Renal pelvis (tissue), 4 donors: ENCODE results near the gene RASAL2. TPM values are rescaled to one million over a fixed set of nuclear protein-coding genes. Genes with fewer than 3 reads are reported as not detected.
"Not testable (repeated sequence)": the region's sequence is repeated elsewhere in the genome, so short reads cannot be mapped to it uniquely, and the experiment has no call there.

Experiments used
- DNase-seq: peaks from one replicate; pipeline ENCODE4 v3.0.0-alpha.2; 2013
- polyA plus RNA-seq, 3 donors: library from polyadenylated mRNA; unstranded; fragments of 120-200 nt; gene quantifications; one replicate each; pipeline ENCODE4 v1.2.1, GENCODE V29; 2013; ENCODE audit not compliant: insufficient read length in 3 of 3

RASAL2 gene
- polyA plus RNA-seq, 3 donors = 18.1 to 22.6 (median 22.4) TPM

GRCh38 chr1:178489399-178489798 is 395.5 kb downstream of the RASAL2 start:
- no peak for DNase-seq

- DNase-seq = no peak
Measured at GRCh38 chr1:178490136-178490535, 396.2 kb downstream of the RASAL2 start.

- DNase-seq = no peak
Measured at GRCh38 chr1:178490967-178491366, 397.1 kb downstream of the RASAL2 start.

- no peak for DNase-seq
Measured at GRCh38 chr1:178491721-178492120, 397.8 kb downstream of the RASAL2 start.

- no peak for DNase-seq
Measured at GRCh38 chr1:178492341-178492740, 398.4 kb downstream of the RASAL2 start.

- no peak for DNase-seq
Measured at GRCh38 chr1:178493301-178493741, 399.4 kb downstream of the RASAL2 start.

GRCh38 chr1:178494569-178494971 is 400.7 kb downstream of the RASAL2 start:
- DNase-seq = no peak

GRCh38 chr1:178495158-178495557 is 401.3 kb downstream of the RASAL2 start:
- DNase-seq = no peak

- DNase-seq = no peak
Measured at GRCh38 chr1:178495741-178496409, 402.0 kb downstream of the RASAL2 start.

GRCh38 chr1:178496410-178497135 is 402.7 kb downstream of the RASAL2 start, which contains the start of gene CLEC20A:
TSS of gene CLEC20A (minus strand) at chr1:178496964. CDS start at chr1:178496939, 25 bp downstream.
- DNase-seq = no peak

GRCh38 chr1:178497903-178498478 is 404.1 kb downstream of the RASAL2 start:
- DNase-seq = no peak

- no peak for DNase-seq
Measured at GRCh38 chr1:178498896-178499675, 405.2 kb downstream of the RASAL2 start.

- no peak for DNase-seq
Measured at GRCh38 chr1:178500091-178500770, 406.3 kb downstream of the RASAL2 start.

GRCh38 chr1:178500936-178501554 is 407.1 kb downstream of the RASAL2 start:
- no peak for DNase-seq

- peak; percentile 64 for DNase-seq
Measured at GRCh38 chr1:178501705-178502329, 407.9 kb downstream of the RASAL2 start.

GRCh38 chr1:178502330-178502714 is 408.4 kb downstream of the RASAL2 start:
- DNase-seq = no peak

- DNase-seq = no peak
Measured at GRCh38 chr1:178502856-178503255, 409.0 kb downstream of the RASAL2 start.

- not testable (repeated sequence) for DNase-seq
Measured at GRCh38 chr1:178503316-178503715, 409.4 kb downstream of the RASAL2 start.

GRCh38 chr1:178503849-178504248 is 409.9 kb downstream of the RASAL2 start:
- DNase-seq = no peak

- no peak for DNase-seq
Measured at GRCh38 chr1:178504286-178504685, 410.4 kb downstream of the RASAL2 start.

GRCh38 chr1:178506177-178506576 is 412.3 kb downstream of the RASAL2 start:
- DNase-seq = no peak
